Coronary artery (tissue), 2 donors: Measurements from ENCODE around the gene PDIA2.

Source experiments
- DNase-seq: peaks from one replicate; pipeline ENCODE4 v3.0.0-alpha.2; 2017; ENCODE audit warnings: low spot score
- H3K27ac ChIP-seq, 2 donors: fragments of 200-600 bp; sonication (generic); one replicate each; pipeline ENCODE4 v1.5.1; 2016 to 2019
- H3K4me3 ChIP-seq: fragments of 200-600 bp; sonication (generic); 2 replicates; pipeline ENCODE4 v1.5.1; 2016; ENCODE audit warnings: mild to moderate bottlenecking, moderate library complexity
- CTCF ChIP-seq: fragments of 200-600 bp; sonication (generic); IDR thresholded peaks from one replicate; pipeline ENCODE4 v1.5.1; 2019; ENCODE audit warnings: antibody characterized with exemption

The PDIA2 gene

DNA sequence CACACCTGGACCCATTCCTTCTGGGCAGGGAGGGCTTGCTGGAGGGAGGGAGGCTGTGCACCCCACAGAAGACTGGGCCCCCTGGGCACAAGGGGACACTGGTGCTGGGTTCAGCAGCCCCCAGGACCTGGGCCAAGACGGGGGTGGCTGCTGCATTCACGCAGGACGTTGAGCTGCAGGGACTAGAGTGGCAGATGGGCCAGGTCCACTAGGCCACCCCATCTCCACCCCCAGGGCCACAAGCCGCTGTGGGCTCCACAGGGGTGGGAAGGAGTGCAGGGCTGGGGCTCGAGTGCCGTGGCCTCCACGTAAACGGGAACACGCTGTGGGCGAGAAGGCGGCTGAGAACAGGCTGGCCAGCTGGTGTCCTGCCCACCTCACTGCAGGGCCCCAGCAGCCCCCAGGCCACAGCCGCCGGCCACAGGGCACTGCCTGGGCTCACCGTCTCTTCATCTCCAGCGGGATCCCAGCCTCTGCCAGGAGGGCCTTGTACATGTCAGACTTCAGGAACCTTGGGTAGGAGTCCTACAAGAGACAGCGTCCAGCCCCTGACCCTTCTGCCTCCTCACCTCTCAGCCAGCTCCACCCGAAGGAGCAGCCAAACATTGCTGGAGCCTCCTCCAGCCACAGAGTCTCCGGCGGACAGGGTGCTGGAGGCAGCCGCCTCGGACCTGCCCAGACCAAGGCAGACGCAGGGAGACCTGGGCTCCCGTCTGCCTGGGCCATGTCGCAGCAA lies 13.7 kb upstream of the PDIA2 start:
- Histone ChIP-seq H3K27ac (no peak overlapping the region), H3K4me3 (no peak overlapping the region)
- DNase-seq = no peak
- no peak for TF ChIP-seq CTCF

DNA sequence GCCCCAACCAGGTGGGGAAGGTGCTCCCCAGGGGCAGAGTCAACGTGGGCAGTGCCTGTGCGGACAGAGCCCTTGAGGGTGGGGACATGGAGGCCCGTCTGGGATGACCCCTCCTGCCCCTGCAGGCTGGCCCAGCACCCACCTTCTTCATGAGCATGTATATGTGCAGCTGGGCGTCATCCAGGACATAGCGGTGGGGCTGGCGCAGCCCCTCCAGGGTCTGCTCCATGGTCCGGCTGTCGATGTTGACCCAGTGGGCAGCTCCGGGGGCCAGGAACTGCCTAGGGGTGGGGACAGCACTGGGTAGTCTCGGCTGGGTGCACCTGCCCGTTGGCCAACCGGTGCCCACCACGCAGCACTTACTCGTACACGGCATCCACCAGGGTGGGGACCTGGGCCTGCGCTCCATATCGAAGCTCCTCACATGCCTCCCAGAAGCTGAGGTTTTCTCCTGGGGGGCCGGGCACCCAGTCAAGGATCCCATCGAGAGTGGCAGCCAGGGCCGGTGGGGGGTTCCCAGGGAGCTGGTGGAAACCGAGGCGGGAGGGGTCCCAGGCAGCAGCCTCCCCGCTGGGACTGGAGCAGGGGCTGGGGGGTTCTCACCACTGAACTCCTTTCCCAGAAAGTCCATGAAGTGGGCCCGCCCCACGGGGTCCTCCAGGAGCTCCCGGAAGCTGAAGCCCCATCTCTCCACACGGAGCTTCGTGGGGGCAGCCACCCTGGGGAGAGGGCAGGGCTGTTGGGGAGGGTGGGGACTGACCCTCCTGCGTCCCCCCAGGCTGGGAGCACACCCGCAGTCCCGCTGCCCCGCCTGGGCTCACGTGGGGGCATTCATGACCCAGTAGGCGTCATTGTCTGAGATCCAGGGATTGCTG lies 12.3 kb upstream of the PDIA2 start:
- no peak overlapping the region for H3K4me3 ChIP-seq
- DNase-seq = no peak
- no peak overlapping the region for H3K27ac ChIP-seq
- TF ChIP-seq CTCF = no peak

DNA sequence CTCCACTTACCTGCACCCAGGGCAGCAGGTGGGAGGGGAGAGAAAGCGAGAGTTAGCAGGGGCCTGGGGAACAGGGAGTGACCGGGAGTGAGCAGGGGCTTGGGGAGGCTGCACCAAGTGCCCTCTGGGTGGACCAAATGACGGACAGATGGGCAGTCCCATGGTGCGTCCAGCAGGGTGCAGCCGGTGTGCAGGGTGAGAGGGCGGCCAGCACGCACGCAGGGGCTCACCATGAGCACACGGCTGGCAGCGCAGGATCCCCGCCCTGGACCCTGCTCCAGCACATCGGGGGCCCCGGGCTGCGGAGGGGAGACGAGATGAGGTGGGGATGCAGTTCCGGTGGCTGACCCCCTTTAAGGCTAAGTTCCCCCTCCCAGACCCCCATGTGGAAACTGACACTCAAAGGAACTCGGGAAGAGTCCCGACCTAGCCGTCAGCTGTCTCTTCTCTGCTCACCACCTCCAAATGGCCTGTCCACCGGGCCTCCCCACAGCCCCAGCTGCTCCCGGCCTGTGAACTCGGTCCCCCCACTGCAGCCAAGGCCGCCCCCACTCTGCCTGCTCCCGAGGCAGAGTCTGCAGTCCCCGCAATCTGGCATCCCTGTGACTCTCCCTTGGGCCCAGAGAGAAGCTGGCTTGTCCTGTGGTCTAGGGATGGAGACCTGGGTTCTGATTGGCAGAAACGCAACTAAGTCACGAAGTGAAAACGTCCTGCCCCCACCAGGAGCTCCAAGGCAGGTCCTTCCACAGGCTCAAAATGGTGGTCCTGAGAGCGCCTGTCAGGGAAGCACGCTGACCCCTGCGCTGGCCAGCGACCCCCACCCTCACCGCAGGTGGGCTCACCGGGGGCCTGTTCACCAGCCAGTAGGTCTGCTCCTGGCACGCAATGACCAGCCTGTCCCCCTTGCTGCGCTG lies 10.1 kb upstream of the PDIA2 start:
- TF ChIP-seq CTCF = no peak

GRCh38 chr16:273547-274421 lies 9.2 kb upstream of the PDIA2 start:
- no peak for DNase-seq

More for the DNA sequence above, 10.1 kb upstream of the PDIA2 start:
- no peak for DNase-seq
- no peak overlapping the region for H3K27ac ChIP-seq
- H3K4me3 ChIP-seq = no peak overlapping the region

DNA sequence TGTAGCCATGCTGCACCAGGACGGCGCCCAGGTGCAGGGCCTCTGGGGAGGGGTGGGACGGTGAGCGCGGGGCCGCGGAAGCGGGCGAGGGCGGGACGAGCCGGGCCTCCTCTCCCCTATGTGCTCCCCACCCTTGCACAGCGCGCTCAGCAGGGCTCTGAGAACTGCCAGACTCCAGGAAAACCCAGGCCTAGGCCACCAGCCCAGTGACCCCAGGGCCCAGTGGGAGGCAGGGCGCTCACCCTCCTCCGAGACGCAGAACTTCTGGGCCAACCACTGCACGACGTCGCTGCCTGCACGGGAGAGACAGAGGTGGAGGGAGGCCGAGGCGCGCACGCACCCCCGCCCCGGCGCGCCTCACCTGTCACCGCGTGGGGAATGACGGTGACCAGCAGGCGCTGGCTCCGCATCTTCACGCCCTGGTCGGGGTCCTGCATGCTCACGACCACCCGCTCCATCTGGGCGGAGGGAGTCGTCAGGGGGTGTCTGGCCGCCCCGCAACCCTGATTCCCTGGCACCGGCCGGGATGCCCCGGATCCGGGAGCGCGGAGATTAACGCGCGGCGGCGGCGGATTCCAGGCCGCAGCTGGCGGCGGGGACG lies 7.8 kb upstream of the PDIA2 start:
- no peak for DNase-seq
- Histone ChIP-seq H3K27ac (peak overlapping the region in 1 of 2 donors; percentile 57), H3K4me3 (peak overlapping the region; percentile 75)
- no peak for TF ChIP-seq CTCF

More at GRCh38 chr16:273547-274421, 9.2 kb upstream of the PDIA2 start:
- H3K4me3 ChIP-seq = no peak overlapping the region
- no peak overlapping the region for H3K27ac ChIP-seq
- TF ChIP-seq CTCF = no peak
